ENCODE results near the gene PRKD1.

The PRKD1 gene

GRCh38 chr14:29838752-29839151, 88.9 kb downstream of the PRKD1 start:
- H4K20me1 ChIP-seq (ENCODE audit: control insufficient read depth, insufficient read depth, low read depth, low read length) = no peaks in the 10 kb centered on the region
- H3K36me3 ChIP-seq (ENCODE audit: control insufficient read depth, low read length) = no peaks in the 10 kb centered on the region
- no peaks in the 10 kb centered on the region for H3K4me1 ChIP-seq (ENCODE audit: control insufficient read depth, low read length)
- no peak for TF ChIP-seq EZH2phosphoT487 (IDR thresholded peaks at IDR 0.05; ENCODE audit: borderline replicate concordance, low read length)
- TF ChIP-seq CTCF (IDR thresholded peaks at IDR 0.05; ENCODE audit: low read depth, low read length, poor library complexity, severe bottlenecking) = no peak
- H3K27ac ChIP-seq (ENCODE audit: low read depth, low read length) = no peak overlapping the region
- H3K79me2 ChIP-seq (ENCODE audit: control insufficient read depth, low read length) = no peaks in the 10 kb centered on the region
- peaks cover 18% of the 10 kb centered on the region; the same call in 1 of the 2 replicates for H3K9me3 ChIP-seq (ENCODE audit: control insufficient read depth, insufficient read depth, low read length)
- H3K4me3 ChIP-seq (ENCODE audit: low read length) = no peak overlapping the region
- H3F3A ChIP-seq (ENCODE audit: control insufficient read depth, insufficient read depth) = no peaks in the 10 kb centered on the region
- H3K4me2 ChIP-seq (ENCODE audit: low read length) = no peak overlapping the region
- no peaks in the 10 kb centered on the region for H3K27me3 ChIP-seq (ENCODE audit: control insufficient read depth, low read length)
- no peaks in the 10 kb centered on the region for H3K9me2 ChIP-seq (replicated peaks; ENCODE audit: control insufficient read depth, low read length)

GRCh38 chr14:29836395-29836794, 91.3 kb downstream of the PRKD1 start:
- H4K20me1 ChIP-seq (ENCODE audit: control insufficient read depth, insufficient read depth, low read depth, low read length) = no peaks in the 10 kb centered on the region
- H3K27ac ChIP-seq (ENCODE audit: low read depth, low read length) = no peak overlapping the region
- H3K4me2 ChIP-seq (ENCODE audit: low read length) = no peak overlapping the region
- TF ChIP-seq CTCF (IDR thresholded peaks at IDR 0.05; ENCODE audit: low read depth, low read length, poor library complexity, severe bottlenecking) (no peak), EZH2phosphoT487 (IDR thresholded peaks at IDR 0.05; ENCODE audit: borderline replicate concordance, low read length) (no peak)
- H3K9me3 ChIP-seq (ENCODE audit: control insufficient read depth, insufficient read depth, low read length) = peaks cover 18% of the 10 kb centered on the region; the same call in 1 of the 2 replicates
- no peak overlapping the region for H3K4me3 ChIP-seq (ENCODE audit: low read length)
- no peaks in the 10 kb centered on the region for H3K4me1 ChIP-seq (ENCODE audit: control insufficient read depth, low read length)
- H3K9me2 ChIP-seq (replicated peaks; ENCODE audit: control insufficient read depth, low read length) = no peaks in the 10 kb centered on the region
- no peaks in the 10 kb centered on the region for H3K27me3 ChIP-seq (ENCODE audit: control insufficient read depth, low read length)
- H3K36me3 ChIP-seq (ENCODE audit: control insufficient read depth, low read length) = no peaks in the 10 kb centered on the region
- no peaks in the 10 kb centered on the region for H3K79me2 ChIP-seq (ENCODE audit: control insufficient read depth, low read length)
- H3F3A ChIP-seq (ENCODE audit: control insufficient read depth, insufficient read depth) = no peaks in the 10 kb centered on the region

GRCh38 chr14:29832042-29832441, 95.6 kb downstream of the PRKD1 start:
- no peak for TF ChIP-seq CTCF (IDR thresholded peaks at IDR 0.05; ENCODE audit: low read depth, low read length, poor library complexity, severe bottlenecking)
- no peak for TF ChIP-seq EZH2phosphoT487 (IDR thresholded peaks at IDR 0.05; ENCODE audit: borderline replicate concordance, low read length)
- Histone ChIP-seq H3K9me2 (replicated peaks; ENCODE audit: control insufficient read depth, low read length) (no peaks in the 10 kb centered on the region), H3F3A (ENCODE audit: control insufficient read depth, insufficient read depth) (no peaks in the 10 kb centered on the region), H3K4me3 (ENCODE audit: low read length) (no peak overlapping the region), H3K27ac (ENCODE audit: low read depth, low read length) (no peak overlapping the region), H3K79me2 (ENCODE audit: control insufficient read depth, low read length) (no peaks in the 10 kb centered on the region), H4K20me1 (ENCODE audit: control insufficient read depth, insufficient read depth, low read depth, low read length) (no peaks in the 10 kb centered on the region), H3K27me3 (ENCODE audit: control insufficient read depth, low read length) (no peaks in the 10 kb centered on the region), H3K9me3 (ENCODE audit: control insufficient read depth, insufficient read depth, low read length) (no peaks in the 10 kb centered on the region), H3K36me3 (ENCODE audit: control insufficient read depth, low read length) (no peaks in the 10 kb centered on the region), H3K4me1 (ENCODE audit: control insufficient read depth, low read length) (no peaks in the 10 kb centered on the region), H3K4me2 (ENCODE audit: low read length) (no peak overlapping the region)

- Histone ChIP-seq H3K4me1 (ENCODE audit: control insufficient read depth, low read length) (no peaks in the 10 kb centered on the region), H3K4me2 (ENCODE audit: low read length) (no peak overlapping the region), H3K79me2 (ENCODE audit: control insufficient read depth, low read length) (no peaks in the 10 kb centered on the region), H4K20me1 (ENCODE audit: control insufficient read depth, insufficient read depth, low read depth, low read length) (no peaks in the 10 kb centered on the region), H3K27me3 (ENCODE audit: control insufficient read depth, low read length) (no peaks in the 10 kb centered on the region), H3K9me3 (ENCODE audit: control insufficient read depth, insufficient read depth, low read length) (no peaks in the 10 kb centered on the region), H3F3A (ENCODE audit: control insufficient read depth, insufficient read depth) (no peaks in the 10 kb centered on the region), H3K36me3 (ENCODE audit: control insufficient read depth, low read length) (no peaks in the 10 kb centered on the region), H3K9me2 (replicated peaks; ENCODE audit: control insufficient read depth, low read length) (no peaks in the 10 kb centered on the region), H3K27ac (ENCODE audit: low read depth, low read length) (no peak overlapping the region), H3K4me3 (ENCODE audit: low read length) (no peak overlapping the region)
- TF ChIP-seq EZH2phosphoT487 (IDR thresholded peaks at IDR 0.05; ENCODE audit: borderline replicate concordance, low read length) = no peak
- TF ChIP-seq CTCF (IDR thresholded peaks at IDR 0.05; ENCODE audit: low read depth, low read length, poor library complexity, severe bottlenecking) = no peak
These were observed 97.8 kb downstream of the PRKD1 start for GRCh38 chr14:29829851-29830250.
